D341Med (cell line): ENCODE measurements around the gene DOC2A.
"Not testable (repeated sequence)": the region's sequence is repeated elsewhere in the genome, so short reads cannot be mapped to it uniquely, and the experiment has no call there.

Source experiments
- DNase-seq: peaks from one replicate; pipeline ENCODE4 v3.0.0; 2012; ENCODE audit warnings: low spot score

Gene DOC2A

DNA sequence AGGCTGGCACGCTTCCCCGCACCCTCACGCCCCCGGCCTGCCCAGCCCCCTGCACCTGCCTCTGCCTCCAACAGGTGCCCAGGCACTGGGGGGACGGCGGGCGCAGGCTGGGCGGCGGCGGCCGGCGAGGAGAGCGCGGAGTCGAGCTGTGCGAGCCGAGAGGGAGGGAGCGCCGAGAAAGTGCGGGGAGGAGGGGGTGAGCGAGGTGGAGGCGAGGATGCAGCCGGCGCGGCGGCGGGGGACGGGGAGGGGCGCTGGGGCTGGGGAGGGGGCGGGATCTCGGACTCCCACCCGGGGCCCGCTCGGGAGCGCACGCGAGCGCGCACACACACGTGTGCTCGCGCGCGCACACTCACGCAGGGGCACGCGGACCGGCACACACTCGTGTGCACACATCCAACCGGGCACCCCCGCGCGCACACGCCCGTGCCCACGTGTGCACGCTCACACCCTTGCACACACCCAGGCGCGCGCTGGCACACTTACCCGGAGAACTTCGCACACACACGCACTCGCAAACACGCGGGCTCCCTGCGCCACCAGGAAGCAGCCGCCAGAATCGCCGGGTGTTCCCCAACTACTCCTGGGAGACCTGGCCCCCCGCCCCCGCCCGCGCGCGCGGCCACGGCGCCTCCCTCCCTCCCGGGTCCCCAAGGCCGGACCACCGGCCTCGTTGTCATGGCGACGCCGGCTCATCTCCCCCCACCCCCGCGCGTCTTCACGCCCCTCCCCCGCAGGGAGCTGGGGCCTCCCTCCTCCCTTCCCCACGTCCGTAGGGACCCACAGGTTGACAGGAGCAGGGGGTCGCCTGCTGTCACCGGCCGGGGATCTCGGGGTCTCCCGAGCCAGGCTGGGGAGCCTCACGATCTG lies at the start of gene DOC2A:
Gene DOC2A, minus strand, starts transcription at position 184 of the 870 bp plus-strand sequence. CDS start 805 bp downstream, outside the sequence.
- DNase-seq = peak; percentile 85

GRCh38 chr16:30060346-30060745 lies 49.5 kb upstream of the DOC2A start:
- DNase-seq = no peak

- peak; percentile 61 for DNase-seq
Observed at GRCh38 chr16:30054959-30055553, 44.2 kb upstream of the DOC2A start.

GRCh38 chr16:30054451-30054850 lies 43.6 kb upstream of the DOC2A start:
- no peak for DNase-seq

DNA sequence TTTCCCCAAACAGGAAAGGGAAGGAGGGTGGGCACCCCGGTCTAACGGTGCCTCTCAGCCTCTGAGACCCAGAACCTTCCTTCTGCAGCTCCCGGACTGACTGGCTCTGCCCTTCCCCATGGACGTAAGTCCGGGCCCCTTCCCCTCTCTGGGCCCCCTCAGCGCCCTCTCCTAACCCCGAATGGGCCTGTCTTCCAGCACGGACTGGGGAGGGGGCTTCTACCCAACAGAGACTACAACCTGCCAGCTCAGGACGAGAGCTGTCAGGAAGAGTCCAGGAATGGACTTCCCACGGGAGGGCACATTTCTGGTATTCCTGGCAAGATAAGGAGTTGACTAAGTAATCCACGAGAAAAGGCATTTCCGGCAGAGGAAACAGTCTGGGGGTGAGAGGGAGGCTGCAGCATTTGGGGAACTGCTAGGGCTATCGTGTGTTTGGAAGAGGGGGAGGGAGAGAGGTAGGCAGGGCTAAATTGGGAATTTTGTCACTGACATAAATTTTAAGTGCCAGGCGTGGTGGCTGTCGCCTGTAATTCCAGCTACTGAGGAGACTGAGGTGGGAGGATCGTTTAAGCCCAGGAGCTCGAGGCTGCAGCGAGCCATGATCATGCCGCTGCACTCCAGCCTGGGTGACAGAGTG lies 42.7 kb upstream of the DOC2A start:
- no peak for DNase-seq

GRCh38 chr16:30052671-30053372 lies 42.0 kb upstream of the DOC2A start:
- peak; percentile 91 for DNase-seq

GRCh38 chr16:30051518-30051917 lies 40.7 kb upstream of the DOC2A start:
- no peak for DNase-seq

DNA sequence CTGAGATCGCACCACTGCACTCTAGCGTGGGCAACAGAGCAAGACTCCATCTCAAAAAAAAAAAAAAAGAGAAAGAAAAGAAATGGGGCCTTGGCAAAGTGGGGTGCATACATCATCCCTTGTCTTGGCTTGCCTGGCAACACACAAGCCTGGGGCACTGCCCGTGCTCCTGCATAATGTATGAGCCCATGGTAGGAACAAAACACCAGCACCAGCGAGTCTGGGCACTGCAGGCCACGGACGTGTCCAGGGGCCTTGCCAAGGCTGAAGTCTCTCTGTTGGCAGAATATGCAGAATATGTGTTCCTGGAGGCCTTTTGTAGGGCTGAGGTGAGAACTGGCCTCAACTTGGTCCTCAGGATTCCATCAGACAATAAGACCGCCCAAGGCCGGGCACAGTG lies 39.0 kb upstream of the DOC2A start:
- no peak for DNase-seq

DNA sequence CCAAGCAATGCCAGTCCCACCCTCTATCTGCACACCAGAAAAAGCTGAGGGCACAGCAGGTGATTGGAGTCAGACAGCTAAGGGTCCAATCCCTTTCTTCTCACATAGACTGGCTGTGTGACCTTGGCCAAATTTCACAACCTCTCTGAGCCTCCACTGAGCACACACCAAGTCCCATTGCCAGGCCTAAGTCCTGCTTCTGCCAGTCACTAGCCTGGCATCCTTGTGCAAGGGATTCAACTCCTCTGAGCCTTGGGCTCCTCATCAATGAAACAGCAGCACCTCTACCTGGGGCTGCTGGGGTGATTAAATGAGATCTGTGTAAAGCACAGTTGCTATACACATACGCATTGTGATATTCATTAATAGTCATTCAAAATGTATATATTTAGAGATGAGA lies 35.8 kb upstream of the DOC2A start:
- DNase-seq = no peak

DNA sequence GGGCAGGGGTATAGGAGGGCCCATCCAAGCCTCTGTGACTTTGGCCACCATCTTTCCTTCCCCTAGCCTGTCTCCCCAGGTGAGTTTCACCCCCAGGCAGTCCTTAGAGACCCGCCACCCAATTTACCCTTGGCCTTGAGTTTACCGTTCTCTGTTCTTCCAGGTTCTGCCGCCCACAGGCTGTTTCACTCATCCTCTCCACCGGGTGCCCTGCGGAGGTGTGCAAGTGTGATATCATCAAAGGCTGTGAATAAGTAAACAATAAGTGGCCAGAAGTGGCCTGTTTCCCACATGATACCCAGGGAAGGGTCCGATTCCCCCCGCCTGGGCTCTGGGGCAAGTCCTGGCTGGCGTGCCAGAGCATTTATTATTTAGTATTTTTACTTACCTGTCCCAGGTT lies 35.4 kb upstream of the DOC2A start:
- DNase-seq = no peak

GRCh38 chr16:30041841-30042240 lies 31.0 kb upstream of the DOC2A start:
- no peak for DNase-seq

DNA sequence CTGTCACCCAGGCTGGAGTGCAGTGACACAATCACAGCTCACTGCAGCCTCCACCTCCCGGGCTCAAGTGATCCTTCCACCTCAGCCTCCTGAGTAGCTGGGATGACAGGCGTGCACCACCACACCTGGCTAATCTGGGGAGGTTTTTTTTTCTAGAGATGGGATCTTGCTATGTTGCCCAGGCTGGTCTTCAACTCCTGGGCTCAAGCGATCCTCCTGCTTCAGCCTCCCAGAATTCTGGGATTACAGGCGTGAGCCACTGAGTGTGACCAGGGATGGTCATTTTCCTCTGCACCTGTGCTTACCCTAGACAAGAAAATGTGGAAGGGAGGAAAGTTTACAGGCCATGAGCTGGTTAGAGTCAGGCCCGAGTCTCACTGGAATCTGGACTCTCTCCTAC lies 29.9 kb upstream of the DOC2A start:
- not testable (repeated sequence) for DNase-seq

DNA sequence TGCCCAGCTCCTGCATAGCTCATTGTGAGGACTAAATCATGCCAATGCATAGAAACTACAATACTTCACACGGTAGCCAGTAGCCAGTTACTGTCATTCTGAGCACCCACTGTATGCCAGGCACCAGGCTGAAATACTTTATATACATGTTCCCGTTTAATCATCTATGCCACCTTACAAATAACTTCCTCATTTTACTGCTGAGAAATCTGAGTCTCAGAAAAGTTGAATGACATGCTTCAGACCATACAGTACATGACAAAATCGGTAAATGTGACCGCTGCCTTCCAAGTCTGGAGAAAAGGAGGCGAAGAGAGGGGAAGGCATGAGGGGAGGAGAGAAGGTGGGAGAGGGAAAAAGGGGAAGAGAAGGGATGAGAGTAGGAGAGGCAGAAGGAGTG lies 29.4 kb upstream of the DOC2A start:
- DNase-seq = no peak

- DNase-seq = no peak
Observed at GRCh38 chr16:30033270-30033669, 22.4 kb upstream of the DOC2A start.

GRCh38 chr16:30032083-30032819 lies 21.4 kb upstream of the DOC2A start:
- DNase-seq = peak; percentile 75

- DNase-seq = no peak
Observed at GRCh38 chr16:30031477-30031918, 20.7 kb upstream of the DOC2A start.

GRCh38 chr16:30030841-30031413 lies 20.1 kb upstream of the DOC2A start, which contains the start of gene TLCD3B:
Gene TLCD3B (minus strand): TSS chr16:30031271. CDS start chr16:30030527, 744 bp downstream.
- peak; percentile 64 for DNase-seq

GRCh38 chr16:30030011-30030685 lies 19.3 kb upstream of the DOC2A start:
- DNase-seq = no peak

- no peak for DNase-seq
Observed at GRCh38 chr16:30028438-30029076, 17.7 kb upstream of the DOC2A start.
